HG03135 (cell line): ENCODE data around the gene SLC30A7.

Experiments used
- ATAC-seq: cut with Tn5 transposase; IDR thresholded peaks from one replicate; pipeline ENCODE4 v1.9.1; 2021; ENCODE audit warnings: mild to moderate bottlenecking, moderate library complexity; ENCODE audit not compliant: unreplicated experiment

Gene SLC30A7

GRCh38 chr1:100971021-100971420, 75.1 kb downstream of the SLC30A7 start:
- no peak for ATAC-seq

- no peak for ATAC-seq
Observed at GRCh38 chr1:100972185-100972584, 76.3 kb downstream of the SLC30A7 start.

DNA sequence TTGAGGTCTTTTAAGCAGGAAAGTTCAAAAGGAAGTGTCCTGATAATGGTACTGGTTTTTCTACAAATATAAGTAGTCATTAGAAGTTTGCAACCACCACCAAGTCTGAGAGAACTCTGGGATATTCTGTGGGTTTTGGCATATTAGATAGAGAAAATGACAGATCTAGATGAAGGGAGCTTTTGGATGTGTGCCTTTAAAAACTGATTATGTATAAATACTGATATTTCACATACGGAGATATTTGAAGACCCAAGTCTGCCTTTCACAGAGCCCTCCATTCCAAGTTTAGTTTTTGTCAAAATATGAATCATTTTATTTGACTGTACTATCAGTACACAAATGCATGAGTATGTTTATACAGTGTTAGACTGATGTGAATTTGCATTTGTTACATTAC, 81.0 kb downstream of the SLC30A7 start:
- ATAC-seq: no peak

GRCh38 chr1:100979631-100980030, 83.7 kb downstream of the SLC30A7 start:
- ATAC-seq: no peak

DNA sequence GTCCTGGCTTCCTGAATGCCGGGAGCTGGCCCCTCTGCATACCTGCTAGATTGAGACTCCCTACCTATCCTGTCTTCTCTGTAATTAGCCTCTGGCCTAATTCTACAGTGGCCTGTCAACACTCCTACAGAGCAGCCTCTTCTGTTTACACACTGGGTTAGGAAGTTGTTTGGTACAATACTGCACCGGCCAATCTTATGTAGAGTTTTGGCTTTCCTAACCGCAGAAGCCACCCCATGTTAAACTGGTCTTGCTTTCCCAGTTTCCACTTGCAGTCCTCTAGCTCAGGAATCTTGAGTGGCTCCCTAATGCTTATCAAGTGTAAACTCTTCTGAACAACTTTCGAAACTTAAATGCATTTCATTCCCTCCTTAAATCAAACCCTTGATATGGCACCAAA, 86.9 kb downstream of the SLC30A7 start:
- no peak for ATAC-seq

DNA sequence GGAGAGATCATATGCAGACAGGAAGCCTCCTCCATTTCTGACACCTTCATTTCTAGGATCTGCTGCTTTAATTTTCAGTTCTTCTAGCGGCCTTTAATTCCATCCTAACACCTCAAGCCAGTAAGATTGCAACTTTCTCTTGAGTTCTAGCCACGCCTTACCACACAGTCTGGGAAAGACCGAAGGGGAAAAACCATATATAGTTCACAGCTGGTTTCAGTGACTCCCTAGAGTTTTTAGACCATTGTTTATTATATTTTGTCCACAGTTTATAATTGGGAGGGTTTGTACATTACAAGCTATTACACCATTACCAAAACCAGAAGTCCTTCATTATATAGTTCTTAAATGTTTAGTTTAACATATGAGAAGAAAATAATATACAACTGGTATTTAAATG, 92.2 kb downstream of the SLC30A7 start:
- ATAC-seq: no peak

DNA sequence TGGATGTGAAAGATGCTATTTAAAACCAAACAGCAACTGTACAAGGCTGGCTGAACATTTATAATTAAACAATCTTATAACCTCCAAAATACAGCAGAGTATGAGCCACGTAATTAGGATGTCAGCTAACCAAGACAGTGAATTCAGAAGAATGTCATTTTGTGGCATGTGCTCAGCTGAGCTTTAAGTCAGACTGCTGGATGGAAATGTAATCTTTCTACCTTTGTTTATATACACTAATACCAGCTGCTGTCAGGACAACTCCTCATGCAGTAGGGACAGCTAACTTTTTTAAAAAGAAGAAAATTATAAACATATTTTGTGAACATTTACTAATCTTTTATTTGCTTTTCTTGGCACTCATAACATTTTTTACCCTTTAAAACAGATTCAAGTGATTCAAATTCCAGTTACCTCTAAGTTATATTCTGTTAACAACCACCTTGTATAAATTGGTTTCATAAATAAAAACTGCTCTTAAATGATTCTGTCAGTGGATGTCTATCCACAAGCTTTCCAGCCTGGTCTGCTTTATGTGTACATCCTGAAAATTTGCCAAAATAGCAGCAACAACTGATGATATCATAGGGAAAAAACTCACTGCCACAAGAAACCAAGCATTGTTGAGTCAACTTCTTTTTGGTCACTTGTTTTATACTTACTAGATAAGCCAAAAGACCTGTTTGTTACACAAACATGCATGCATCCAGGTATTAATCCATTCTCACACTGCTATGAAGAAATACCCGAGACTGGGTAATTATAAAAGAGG, 93.6 kb downstream of the SLC30A7 start:
- ATAC-seq: no peak

DNA sequence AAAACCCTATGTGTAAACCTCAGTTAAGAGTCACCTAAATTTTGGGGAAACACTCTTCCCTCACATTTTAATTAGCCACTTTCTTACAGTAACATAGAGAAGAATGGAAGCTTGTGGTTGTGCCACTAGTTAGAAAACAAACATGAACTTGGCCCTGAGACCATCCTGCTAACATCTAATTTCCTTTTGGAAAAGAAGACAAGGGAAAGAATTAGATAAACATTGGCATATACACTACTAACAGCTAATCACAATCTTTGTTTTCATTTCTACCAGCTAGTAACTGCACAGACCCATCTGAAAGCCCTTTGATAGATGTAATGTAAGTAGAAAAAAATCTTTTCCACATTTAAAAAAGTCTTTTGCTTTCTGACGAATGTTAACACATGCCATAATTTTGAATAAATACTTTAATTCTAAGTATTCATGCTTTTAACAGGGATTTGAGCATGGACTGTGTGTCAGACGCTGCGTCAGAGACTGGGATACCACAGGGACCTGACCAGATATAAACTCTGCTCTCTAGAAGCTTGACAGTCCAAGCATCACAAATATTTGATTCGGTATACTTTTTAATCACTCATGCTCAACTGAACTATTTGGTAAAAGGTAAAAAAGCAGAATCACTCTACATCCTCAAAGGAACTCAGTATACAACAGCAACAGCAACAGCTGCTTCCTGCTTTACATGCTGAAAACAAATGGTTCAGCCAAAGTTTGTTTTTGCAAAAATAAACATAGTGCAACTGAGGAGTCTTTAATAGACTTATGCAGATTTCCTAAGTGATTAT, 99.5 kb downstream of the SLC30A7 start:
- ATAC-seq: no peak

- ATAC-seq: no peak
Observed at GRCh38 chr1:100998426-100998825, 102.5 kb downstream of the SLC30A7 start.

- no peak for ATAC-seq
Observed at GRCh38 chr1:101000131-101000873, 104.4 kb downstream of the SLC30A7 start.

DNA sequence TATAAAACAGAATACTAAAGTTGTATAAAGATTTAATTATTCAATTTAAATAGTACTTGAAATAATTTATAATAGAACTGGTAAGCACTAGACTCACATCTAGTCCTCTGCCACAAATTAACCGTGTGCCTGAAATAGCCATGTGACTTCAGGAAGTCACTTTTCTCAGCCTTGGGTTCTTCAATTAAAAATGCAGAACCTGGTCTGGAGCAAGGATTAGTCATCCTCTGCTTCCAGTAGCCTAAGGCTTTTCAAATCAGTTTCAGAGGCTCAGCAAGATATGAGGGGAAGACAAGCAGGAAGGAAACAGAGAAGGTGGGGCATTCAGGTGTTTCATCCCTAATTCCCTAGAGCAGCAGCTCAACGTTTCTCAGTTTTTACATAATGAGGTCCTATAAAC, 106.7 kb downstream of the SLC30A7 start:
- no peak for ATAC-seq

DNA sequence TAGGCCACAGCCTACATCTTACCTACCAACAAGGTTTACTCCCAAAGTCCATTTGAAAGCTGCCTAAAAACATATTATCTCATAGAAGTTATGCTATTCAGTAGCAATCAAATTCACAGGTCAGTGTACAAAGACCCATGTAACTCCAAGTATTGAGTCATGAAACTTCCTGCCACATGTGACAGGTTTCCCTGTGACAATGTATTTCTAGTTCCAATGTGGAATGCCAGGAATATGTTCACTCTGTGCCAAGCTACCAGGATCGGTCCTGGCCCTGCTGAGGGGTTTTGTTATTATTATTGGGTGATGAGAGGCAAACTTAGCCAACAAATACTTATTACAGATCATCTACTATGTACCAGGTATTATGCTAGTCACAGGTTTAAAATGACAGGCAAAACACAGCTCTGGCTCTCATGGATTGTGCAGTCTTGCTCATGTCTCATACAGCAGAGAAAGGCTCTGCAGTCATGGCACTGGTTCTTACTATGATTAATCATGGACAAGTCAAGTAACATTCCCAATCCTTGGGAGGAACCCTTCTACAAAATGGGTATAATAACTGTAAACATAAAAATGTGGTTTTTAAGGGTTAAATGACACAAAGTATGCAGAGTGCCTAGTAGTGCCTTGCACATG, 107.2 kb downstream of the SLC30A7 start:
- no peak for ATAC-seq

- ATAC-seq: no peak
Observed at GRCh38 chr1:101004061-101004460, 108.2 kb downstream of the SLC30A7 start.

DNA sequence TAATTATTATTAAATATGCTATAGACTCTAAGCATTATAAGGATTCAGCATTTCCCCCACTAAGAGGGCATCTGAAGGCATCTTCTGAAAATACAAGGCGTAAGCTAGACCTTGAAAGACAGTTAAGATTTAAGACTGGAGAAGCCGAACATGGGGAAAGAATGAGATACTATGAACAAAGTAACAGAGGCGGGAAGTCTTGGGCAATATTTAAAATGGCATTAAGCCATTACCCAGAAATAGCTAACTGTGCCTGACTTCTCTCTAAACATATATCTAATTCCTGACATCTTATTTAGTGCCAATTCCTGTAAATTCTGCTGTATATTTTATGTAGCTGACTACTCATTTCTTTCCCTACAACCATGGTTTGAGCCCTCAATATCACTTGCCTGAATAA, 108.8 kb downstream of the SLC30A7 start:
- no peak for ATAC-seq

- no peak for ATAC-seq
Observed at GRCh38 chr1:101005183-101005582, 109.3 kb downstream of the SLC30A7 start.

DNA sequence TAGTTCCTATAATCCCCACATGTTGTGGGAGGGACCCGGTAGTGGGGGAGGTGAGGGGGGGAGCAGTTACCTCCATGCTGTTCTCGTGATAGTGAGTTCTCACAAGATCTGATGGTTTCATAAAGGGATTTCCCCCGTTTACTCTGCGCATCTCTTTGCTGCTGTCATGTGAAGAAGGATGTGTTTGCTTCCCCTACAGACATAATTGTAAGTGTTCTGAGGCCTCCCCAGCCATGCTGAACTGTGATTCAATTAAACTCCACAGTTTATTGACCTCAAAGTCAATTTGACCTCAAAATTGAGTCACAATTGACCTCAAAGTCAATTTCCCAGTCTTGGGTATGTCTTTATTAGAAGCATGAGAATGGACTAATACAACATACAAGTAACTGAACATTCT, 110.0 kb downstream of the SLC30A7 start:
- ATAC-seq: no peak

- no peak for ATAC-seq
Observed at GRCh38 chr1:101006553-101006952, 110.7 kb downstream of the SLC30A7 start.

DNA sequence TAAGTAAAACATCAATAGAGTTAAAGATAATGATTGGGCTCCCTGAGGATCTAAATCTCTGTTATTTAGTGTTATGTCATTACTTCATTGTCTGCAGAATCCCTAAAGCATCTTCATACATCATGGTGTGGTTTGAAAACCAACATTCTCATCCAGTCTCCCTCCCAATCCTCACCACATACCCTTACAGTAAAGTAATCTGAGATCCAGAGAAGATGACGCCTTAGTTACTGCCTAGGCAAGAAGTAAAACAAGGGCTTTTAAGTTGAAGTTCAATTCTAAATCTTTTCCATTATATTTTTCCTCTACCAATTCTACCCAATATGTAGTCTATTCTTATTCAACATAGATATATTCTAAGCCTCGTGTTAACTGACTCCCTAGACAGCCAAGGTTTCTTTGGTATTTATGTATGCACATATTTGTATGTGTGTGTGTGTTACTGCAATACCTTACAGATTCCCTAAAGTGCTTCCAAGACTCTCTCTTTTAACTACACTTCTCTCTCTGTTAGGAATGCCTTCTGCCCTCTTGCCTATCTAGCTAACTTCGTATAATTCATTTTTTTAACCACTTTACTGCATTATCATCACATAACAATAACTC, 112.4 kb downstream of the SLC30A7 start:
- no peak for ATAC-seq

DNA sequence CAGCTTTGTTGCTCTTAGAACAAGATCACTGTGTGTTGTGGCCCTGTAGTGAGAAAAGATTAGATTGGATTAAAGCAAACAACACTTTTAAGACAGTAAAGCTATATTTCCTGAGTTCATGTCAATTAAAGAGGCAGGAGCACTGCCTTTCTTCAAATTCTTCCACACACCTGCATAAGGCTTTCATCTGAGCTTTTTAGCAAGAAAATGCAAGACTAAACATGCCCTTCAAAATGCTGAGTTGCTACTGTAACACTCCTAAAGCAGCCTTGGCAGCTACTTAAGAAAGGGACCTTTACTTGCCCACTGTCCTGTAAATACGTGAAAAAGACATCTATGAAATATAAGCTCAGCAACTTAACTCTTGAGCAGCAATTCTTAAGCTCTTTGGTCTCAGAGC, 117.9 kb downstream of the SLC30A7 start:
- no peak for ATAC-seq

GRCh38 chr1:101017448-101017847, 121.6 kb downstream of the SLC30A7 start:
- ATAC-seq: no peak

- no peak for ATAC-seq
Observed at GRCh38 chr1:101022294-101022693, 126.4 kb downstream of the SLC30A7 start.
